GM18519 (cell line): ENCODE data around the gene CLASP1.
"Not testable (repeated sequence)": the region's sequence is repeated elsewhere in the genome, so short reads cannot be mapped to it uniquely, and the experiment has no call there.

ENCODE experiments used
- ATAC-seq: cut with Tn5 transposase; IDR thresholded peaks from one replicate; pipeline ENCODE4 v1.9.1; 2021; ENCODE audit warnings: mild to moderate bottlenecking, moderate library complexity; ENCODE audit not compliant: unreplicated experiment, low FRiP score

CLASP1 gene

GRCh38 chr2:121480826-121481225, 168.4 kb downstream of the CLASP1 start:
- ATAC-seq, result no peak

- no peak for ATAC-seq
Measured at GRCh38 chr2:121479882-121480522, 169.3 kb downstream of the CLASP1 start.

- ATAC-seq, result no peak
Measured at GRCh38 chr2:121478996-121479745, 170.1 kb downstream of the CLASP1 start.

- ATAC-seq, result not testable (repeated sequence)
Measured at GRCh38 chr2:121478358-121478995, 170.8 kb downstream of the CLASP1 start.

GRCh38 chr2:121476684-121477083, 172.6 kb downstream of the CLASP1 start:
- ATAC-seq, result no peak

GRCh38 chr2:121475811-121476571, 173.3 kb downstream of the CLASP1 start:
- ATAC-seq, result no peak

- no peak for ATAC-seq
Measured at GRCh38 chr2:121473512-121473911, 175.8 kb downstream of the CLASP1 start.

GRCh38 chr2:121472470-121472993, 176.7 kb downstream of the CLASP1 start:
- no peak for ATAC-seq

- no peak for ATAC-seq
Measured at GRCh38 chr2:121471532-121472469, 177.5 kb downstream of the CLASP1 start.

- ATAC-seq, result no peak
Measured at GRCh38 chr2:121470917-121471316, 178.3 kb downstream of the CLASP1 start.

- ATAC-seq, result no peak
Measured at GRCh38 chr2:121469356-121469755, 179.9 kb downstream of the CLASP1 start.

- no peak for ATAC-seq
Measured at GRCh38 chr2:121468936-121469335, 180.3 kb downstream of the CLASP1 start.

- ATAC-seq, result no peak
Measured at GRCh38 chr2:121459291-121459690, 190.0 kb downstream of the CLASP1 start.

GRCh38 chr2:121456325-121456724, 192.9 kb downstream of the CLASP1 start:
- ATAC-seq, result no peak

GRCh38 chr2:121455446-121455845, 193.8 kb downstream of the CLASP1 start:
- no peak for ATAC-seq

GRCh38 chr2:121454549-121455090, 194.6 kb downstream of the CLASP1 start:
- ATAC-seq, result no peak

- ATAC-seq, result no peak
Measured at GRCh38 chr2:121451398-121451797, 197.9 kb downstream of the CLASP1 start.

GRCh38 chr2:121450301-121450700, 199.0 kb downstream of the CLASP1 start:
- ATAC-seq, result no peak

GRCh38 chr2:121446647-121447241, 202.5 kb downstream of the CLASP1 start:
- ATAC-seq, result no peak
